Measurements from ENCODE around the gene ZNF140.

ZNF140 gene

DNA sequence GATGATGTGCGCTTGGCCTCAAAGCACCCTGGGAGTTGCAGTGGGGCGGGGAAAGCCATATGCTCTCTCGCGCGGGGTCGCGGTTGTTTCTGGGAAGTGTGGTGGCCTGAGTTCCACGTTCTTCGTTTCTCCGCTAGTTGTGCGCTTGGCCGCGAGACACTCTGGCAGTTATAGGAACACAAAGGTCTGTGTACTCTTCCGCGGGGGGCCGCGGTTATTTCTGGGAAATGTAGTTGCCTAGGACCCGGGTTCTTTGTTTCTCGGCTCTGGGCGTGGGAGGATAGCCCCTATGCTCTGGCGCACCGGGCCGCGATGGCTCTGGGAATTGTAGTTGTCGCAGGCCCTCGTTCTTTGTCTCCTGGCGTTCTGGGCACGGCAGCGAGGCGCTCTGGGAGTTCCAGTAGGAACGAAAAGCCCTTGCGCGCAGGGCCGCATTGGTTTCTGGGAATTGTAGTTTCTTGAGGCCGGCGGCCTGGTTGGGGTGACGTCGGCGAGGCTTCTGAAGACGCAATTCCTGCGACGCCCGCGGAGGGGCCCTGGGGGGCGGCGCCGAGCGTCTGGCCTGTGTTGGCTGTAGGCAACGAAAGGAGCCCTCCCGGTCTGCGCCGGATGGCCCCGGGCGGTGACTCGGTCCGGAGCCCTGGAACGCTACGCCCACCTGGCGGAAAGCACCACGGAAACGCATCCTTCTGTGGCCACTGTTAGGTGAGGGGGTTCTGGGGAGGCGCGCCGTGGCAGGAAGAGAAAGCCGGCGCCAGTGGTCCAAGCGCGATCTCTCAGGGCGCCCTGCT is at the start of gene ZNF140:
ZNF140 (plus strand) TSS at position 556 of the 791 bp plus-strand sequence. CDS start 398 bp downstream, outside the sequence.
- DNase-seq (ENCODE audit: low read depth), result peak; percentile 90

DNA sequence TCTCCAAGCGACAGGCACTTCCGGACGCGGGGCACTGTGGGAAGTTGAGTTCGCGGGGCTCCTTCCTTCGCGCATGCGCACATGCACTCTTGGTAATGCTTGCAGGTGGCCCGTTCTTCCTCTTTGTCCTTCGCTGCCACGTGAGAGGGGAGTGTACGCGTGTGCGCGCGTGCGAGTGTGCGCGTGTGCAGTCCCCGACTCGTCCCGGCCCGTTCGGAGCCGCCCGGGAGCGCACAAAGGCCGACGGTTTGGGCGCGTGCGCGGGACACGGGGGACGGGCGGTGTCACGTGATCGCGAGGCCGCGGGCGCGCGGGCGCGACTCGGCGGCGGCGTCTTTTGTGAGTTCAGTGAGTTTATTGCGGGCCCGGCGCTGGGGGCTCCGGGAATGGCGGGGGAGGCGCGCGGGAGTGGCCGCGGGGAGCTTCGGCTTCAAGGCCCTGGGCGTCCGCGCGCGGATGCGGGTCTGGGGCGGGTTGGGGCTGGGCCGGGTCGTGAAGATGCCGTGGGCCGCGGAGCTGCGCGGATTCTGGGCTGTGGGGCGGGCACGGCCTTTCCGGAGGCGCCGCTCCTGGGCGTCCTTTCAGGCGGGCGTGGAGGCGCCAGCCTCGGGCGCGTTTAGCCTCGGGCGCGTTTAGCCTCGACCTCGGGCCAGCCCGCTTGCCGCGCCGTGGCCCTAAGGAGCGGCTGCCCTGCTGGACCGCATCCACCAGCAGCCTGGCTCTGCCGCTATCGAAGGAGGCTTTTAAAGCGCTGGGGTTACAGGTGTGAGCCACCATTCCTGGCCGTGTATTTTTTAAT is 43.3 kb upstream of the ZNF140 start, which contains the start of gene ZNF84:
ZNF84 (plus strand) TSS at position 303 of the 799 bp plus-strand sequence. CDS start 3,959 bp downstream, outside the sequence.
- DNase-seq (ENCODE audit: low read depth), result peak; percentile 97

DNA sequence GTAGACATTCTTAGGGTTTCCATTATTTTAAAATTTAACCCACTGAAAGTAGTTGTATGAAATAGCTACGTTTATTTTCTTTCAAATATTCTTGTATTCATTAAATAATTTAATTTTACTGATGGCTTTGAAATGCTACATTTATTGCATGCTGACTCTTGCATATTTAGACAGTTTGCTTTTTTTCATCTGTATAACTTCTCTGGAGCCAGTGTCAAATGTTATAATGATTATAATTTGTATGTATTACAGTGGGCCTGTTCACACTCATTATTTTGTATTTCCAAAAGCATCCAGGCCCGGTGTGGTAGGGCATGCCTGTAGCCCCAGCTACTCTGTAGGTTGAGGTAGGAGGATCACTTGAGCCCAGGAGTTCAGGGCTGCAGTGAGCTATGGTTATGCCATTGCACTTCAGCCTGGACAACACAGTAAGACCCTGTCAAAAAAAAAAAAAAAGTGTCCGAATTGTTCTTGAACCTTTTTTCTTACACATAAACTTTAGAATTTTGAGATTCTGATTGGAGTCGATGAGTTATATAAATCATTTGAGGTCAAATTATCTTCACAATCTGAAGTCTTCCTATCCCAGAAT is 42.5 kb upstream of the ZNF140 start:
- DNase-seq (ENCODE audit: low read depth), result no peak

DNA sequence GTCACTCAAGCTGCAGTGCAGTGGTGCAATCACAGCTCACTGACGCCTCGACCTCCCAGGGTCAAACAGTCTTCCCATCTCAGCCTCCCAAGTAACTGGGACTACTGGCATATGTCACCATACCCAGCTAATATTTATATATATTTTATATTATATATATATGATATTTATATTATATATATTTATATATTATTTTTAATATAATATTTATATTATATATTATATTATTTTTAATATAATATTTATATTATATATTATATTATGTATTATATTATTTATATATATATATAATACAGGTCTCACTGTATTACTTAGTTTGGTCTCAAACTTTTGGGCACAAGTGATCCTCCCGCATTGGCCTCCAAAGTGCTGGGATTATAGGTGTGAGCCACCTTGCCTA is 34.0 kb upstream of the ZNF140 start:
- DNase-seq (ENCODE audit: low read depth), result no peak

DNA sequence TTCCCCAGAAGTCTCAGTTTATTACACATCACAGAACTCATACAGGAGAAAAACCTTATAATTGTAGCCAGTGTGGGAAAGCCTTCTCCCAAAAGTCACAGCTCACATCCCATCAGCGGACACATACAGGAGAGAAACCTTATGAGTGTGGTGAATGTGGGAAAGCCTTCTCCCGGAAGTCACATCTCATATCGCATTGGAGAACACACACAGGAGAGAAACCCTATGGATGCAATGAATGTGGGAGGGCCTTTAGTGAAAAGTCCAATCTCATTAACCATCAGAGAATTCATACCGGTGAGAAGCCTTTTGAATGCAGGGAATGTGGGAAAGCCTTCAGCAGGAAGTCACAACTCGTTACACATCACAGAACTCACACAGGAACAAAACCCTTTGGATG is 23.3 kb upstream of the ZNF140 start:
- no peak for DNase-seq (ENCODE audit: low read depth)

DNA sequence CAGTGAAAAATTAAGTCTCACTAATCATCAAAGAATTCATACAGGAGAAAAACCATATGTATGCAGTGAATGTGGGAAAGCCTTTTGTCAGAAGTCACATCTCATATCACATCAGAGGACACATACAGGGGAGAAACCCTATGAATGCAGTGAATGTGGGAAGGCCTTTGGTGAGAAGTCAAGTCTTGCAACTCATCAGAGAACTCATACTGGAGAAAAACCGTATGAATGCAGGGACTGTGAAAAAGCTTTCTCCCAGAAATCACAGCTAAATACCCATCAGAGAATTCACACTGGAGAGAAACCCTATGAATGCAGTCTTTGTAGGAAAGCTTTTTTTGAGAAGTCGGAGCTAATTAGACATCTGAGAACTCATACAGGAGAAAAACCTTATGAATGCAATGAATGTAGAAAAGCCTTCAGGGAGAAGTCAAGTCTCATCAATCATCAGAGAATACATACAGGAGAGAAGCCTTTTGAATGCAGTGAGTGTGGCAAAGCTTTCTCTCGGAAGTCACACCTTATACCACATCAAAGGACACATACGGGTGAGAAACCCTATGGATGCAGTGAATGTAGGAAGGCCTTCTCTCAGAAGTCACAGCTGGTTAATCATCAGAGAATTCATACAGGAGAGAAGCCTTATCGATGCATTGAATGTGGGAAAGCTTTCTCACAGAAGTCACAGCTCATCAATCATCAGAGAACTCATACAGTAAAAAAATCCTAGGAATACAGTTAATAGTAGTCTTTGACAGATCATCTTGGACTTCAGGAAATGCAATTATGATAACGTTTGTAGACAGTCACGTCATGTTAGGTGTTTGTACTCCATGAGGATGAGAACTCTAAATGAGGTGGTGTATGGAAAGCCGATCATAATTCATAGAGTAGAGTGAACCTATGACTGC is 22.3 kb upstream of the ZNF140 start:
- DNase-seq (ENCODE audit: low read depth), result no peak

DNA sequence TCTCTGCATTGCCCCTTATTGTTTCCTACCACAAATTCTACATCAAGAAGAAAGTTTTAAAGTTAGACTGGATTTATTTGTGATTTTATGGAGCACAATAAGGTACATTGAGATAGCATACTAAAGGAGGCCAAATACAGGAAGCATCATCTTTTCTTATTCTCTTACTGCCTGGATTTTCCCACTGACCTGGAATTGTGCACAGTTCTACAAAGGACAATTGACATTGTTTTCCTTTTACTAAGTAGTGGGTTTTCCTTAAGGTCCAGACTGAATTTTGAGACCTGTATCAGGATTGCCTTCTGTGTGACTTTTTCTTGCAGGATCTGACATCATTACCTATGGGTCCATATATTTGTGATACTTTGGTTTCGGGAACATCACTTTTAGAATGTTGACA is 18.8 kb upstream of the ZNF140 start:
- DNase-seq (ENCODE audit: low read depth), result no peak

DNA sequence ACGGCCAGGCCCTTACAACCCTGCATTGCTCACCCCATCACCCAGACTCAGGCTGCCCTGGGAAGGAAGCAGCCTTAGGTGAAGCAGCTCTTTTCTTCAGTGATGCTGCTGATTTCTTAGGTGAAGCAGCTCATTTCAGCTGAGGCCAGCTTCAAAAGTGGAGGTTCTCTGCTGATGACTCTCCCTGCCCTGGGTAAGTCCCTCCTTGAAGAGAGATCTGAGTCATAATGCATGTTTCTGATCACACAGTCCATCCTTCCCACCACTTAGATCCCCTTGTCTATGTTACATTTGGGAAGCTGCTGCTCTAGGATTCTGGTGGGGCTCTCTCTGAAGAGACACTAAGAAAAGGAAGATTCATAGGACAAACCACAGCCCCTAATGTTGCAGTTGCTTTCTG is 17.2 kb upstream of the ZNF140 start:
- no peak for DNase-seq (ENCODE audit: low read depth)

DNA sequence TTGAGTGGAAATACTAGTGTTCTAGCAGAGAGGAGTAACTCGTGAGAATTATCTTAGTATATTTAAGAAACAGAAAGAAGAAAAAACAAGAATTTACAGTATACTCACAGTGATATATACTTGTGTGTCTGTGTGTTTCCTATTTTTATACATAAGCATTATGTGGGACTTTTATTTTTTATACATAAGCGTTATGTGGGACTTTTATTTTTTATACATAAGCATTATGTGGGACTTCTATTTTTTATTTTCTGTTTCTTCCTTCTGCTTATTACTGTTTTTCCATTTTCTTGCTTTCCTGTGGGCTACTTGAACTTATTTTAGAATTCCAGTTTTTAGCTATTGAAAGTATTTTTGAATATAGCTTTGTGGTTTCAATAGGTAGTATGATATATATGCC is 6.9 kb upstream of the ZNF140 start:
- no peak for DNase-seq (ENCODE audit: low read depth)

DNA sequence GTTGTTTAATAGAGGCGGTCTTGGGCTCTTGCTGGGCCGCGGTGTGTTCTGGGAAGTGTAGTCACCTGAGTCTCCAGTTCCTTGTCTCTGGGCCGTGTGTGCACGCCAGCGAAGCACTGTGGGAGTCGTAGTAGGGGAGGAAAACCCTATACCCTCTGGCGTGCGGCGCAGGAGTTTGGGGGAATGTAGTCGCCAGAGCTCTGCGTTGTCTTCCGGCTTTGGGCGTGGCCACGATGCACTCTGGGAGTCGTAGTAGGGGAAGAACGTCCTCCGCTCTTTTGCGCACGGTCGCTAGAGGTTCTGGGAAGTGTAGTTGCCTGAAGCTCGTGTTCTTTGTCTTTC is 726 bp upstream of the ZNF140 start:
- peak; percentile 97 for DNase-seq (ENCODE audit: low read depth)

DNA sequence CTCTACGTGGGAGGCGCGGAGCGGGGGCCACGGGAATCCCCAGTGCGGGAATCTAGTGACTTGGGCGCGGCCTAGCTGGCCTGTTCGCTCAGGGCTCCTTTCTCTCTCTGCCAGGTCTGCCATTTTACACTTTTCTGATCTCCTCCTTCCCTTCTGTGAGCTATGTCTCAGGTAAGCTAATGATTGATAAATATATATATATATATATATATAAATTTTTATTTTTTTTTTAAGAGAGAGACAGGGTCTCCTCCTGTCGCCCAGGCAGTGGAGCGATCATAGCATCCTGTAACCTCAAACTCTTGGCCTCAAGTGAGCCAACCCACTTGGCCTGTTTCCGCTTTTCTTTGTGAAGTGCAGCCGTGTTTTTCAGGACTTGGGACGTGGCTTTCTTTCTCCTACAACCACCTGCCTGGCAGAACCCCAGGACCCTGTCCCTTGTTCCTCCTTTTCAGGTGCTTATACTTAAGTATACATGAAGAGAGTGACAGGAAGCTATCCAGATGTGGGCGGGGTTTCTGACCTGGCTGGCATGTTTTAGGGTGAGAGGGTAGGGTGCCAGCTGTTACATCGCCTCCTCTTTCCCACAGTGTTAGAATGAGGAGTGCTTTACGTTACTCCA is 547 bp downstream of the ZNF140 start:
- no peak for DNase-seq (ENCODE audit: low read depth)

DNA sequence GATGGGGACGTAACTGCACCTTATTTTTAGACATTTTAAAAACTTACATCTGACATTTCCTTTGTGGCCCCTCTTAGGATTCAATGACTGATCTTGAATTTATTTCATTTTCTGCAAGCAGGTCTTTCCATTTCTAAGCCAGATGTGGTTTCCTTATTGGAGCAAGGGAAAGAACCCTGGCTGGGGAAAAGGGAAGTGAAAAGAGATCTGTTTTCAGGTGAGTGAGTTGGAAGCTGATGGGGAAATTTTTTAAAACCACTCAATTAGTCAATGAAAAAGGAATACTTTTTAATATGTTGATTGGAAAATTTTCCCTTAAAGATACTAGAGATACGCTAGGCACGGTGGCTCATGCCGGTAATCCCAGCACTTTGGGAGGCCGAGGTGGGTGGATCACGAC is 2.6 kb downstream of the ZNF140 start:
- no peak for DNase-seq (ENCODE audit: low read depth)

DNA sequence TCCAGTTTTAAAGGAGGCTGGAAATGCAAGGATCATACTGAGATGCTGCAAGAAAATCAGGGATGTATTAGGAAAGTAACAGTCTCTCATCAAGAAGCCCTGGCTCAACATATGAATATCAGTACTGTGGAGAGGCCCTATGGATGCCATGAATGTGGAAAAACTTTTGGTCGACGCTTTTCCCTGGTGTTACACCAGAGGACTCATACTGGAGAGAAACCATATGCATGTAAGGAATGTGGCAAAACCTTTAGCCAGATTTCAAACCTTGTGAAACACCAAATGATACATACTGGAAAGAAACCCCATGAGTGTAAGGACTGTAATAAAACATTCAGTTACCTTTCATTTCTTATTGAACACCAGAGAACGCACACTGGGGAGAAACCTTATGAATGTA is 24.9 kb downstream of the ZNF140 start:
- no peak for DNase-seq (ENCODE audit: low read depth)

DNA sequence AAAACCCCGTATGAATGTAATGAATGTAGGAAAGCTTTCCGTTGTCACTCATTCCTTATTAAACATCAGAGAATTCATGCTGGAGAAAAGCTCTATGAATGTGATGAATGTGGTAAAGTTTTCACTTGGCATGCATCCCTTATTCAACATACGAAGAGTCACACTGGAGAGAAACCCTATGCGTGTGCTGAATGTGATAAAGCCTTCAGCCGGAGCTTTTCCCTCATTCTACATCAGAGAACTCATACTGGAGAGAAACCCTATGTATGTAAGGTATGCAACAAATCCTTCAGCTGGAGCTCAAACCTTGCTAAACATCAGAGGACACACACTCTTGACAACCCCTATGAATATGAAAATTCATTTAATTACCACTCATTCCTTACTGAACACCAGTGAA is 25.5 kb downstream of the ZNF140 start:
- DNase-seq (ENCODE audit: low read depth), result no peak

DNA sequence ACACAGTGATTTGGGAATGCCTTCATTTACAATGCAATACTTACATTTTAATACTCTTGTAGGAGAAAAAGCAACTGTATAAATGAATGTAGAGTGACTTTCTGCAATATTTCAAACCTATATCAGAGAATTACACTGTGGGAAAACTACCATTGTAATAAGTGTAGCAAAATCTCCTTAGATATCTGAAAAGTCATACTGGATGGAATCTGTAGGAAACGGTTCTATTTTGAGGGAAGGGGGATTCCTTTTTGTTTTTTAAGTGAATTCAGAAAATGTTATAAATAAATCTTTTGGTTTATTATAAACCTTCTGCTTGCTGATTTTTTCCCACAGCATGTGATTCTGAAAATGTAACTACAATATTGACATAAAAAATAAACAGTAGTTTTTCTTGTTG is 26.4 kb downstream of the ZNF140 start:
- no peak for DNase-seq (ENCODE audit: low read depth)

DNA sequence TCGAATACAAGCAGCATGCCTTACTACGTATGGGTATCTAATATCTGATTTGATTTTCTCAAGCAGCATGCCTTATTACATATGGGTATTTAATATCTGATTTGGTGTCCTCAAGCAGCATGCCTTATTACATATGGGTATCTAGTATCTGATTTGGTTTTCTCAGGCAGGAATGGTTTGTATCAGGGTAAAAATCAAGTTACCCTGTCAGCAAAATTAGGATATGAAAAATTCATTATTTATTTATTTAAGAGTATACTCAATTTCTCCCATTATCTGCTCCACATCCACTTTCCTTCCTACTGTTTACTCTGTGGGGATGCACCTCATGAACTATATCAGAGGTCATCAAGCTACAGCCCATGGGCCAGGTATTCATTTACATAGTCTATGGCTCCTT is 27.4 kb downstream of the ZNF140 start:
- no peak for DNase-seq (ENCODE audit: low read depth)

DNA sequence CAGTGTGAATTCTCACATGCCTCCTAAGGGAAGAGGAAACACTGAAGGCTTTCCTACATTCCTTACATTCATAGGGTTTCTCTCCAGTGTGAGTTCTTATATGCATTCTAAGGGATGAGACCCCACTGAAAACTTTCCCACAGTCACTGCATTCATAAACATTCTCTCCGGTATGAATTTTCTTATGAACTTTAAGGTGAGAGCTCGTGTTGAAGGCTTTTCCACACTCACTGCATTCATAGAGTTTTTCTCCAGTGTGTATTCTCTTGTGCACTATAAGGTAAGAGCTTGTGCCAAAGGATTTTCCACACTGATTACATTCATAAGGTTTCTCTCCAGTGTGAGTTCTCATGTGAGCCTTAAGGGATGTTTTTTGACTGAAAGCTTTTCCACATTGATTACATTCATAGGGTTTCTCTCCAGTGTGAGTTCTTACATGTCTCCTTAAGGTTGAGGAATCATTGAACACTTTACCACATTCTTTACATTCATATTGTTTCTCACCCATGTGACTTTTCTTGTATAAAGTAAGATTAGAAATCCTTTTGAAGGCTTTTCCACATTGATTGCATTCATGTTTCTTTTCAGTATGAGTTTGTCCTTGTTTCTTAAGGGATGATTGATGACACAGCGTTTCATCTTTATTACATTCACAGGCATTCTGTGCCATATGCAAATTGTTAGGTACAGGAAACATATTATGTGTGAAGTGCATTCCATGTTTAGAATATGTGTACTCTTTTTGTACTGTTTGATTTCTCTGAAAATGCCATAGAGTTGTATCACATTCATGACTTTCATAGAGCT is 39.9 kb downstream of the ZNF140 start:
- no peak for DNase-seq (ENCODE audit: low read depth)

DNA sequence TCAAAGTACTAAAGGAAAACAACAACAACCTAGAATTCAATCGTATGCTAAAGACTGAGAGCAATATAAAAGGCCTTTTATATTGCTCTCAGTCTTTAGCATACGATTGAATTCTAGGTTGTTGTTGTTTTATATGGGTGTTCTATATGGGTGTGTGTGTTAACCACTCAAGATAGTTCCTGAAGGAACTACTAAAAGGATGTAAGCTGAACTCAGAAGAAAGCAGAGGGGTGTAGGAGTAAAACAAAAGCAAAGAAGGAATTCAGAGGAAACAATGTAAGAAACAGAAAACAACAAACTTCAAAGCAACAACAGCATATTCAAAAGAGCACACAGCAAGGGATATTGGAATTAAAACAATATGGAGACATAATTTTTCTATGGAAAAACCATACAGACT is 44.0 kb downstream of the ZNF140 start:
- no peak for DNase-seq (ENCODE audit: low read depth)

DNA sequence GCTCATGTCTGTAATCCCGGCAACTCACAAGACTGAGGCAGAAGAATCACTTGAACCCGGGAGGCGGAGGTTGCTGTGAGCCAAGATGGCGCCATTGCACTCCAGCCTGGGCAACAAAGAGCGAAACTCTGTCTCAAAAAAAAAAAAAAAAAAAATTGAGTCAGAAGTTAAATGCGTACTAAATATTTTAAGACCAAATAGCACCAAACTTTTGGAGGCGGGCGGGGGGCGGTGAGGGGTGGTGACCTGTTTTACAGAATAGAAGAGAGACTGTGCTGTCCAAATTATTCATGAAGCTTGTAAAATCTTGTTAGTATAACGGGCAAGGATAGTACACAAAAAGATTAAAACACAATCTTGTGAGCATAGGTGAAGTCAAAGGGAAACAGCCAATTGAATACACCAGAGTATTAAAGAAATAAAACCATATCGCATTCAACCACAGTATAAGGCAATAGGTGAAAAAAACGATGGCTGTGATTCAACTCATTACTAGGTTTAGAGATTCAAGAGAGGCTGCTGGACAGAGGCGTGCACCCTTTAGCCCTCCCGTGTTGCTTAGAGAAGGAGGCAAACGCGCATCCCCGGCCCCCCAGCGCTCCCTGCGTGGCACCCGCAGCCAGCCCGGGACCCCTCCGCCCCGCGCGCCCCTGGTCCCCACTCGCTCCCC is 48.8 kb downstream of the ZNF140 start:
- no peak for DNase-seq (ENCODE audit: low read depth)

Measured in GM04504 (cell line).